ENCODE measurements around the gene DCTN5.
A peak's percentile ranks its signal among the peaks of the same experiment; 100 is the strongest.

The DCTN5 gene

GRCh38 chr16:23694644-23695373 lies 53.5 kb downstream of the DCTN5 start:
- Histone ChIP-seq H3K4me3 (ENCODE audit: low read depth, low read length) (no peak overlapping the region), H3K9ac (no peak overlapping the region)
- TF ChIP-seq, protein P1, sequence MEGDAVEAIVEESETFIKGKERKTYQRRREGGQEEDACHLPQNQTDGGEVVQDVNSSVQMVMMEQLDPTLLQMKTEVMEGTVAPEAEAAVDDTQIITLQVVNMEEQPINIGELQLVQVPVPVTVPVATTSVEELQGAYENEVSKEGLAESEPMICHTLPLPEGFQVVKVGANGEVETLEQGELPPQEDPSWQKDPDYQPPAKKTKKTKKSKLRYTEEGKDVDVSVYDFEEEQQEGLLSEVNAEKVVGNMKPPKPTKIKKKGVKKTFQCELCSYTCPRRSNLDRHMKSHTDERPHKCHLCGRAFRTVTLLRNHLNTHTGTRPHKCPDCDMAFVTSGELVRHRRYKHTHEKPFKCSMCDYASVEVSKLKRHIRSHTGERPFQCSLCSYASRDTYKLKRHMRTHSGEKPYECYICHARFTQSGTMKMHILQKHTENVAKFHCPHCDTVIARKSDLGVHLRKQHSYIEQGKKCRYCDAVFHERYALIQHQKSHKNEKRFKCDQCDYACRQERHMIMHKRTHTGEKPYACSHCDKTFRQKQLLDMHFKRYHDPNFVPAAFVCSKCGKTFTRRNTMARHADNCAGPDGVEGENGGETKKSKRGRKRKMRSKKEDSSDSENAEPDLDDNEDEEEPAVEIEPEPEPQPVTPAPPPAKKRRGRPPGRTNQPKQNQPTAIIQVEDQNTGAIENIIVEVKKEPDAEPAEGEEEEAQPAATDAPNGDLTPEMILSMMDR (IDR thresholded peaks at IDR 0.05) = no peak

DNA sequence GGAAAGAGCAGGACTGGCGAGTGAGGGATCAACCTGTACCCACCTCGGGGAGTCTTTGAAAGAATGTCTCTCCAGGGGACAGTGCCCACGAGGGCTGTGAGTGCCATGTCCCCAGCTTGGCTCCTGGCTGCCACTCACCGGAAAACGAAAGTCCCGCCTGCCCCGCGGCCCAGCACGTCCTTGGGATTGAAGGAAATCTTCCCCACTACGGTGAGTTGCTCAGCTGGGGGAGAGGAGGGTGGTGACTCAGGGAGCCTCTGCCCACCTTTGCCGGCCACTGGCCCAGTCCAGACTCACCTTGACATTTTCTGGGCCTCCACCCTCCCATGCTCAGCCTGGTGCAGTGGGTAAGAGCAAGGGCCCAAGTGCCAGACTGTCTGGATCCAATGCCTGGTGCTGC lies 54.5 kb downstream of the DCTN5 start:
- Histone ChIP-seq H3K27ac (no peak overlapping the region), H3K4me1 (peaks cover 2% of the 10 kb centered on the region), H3K9me3 (ENCODE audit: control insufficient read depth, low read length) (no peaks in the 10 kb centered on the region), H3K4me2 (ENCODE audit: low read length) (no peak overlapping the region), H3K9ac (no peak overlapping the region), H3K79me2 (no peaks in the 10 kb centered on the region), H3K36me3 (ENCODE audit: control insufficient read depth, insufficient read depth, low read length) (no peaks in the 10 kb centered on the region), H2AFZ (no peak overlapping the region), H3K4me3 (ENCODE audit: low read depth, low read length) (no peak overlapping the region), H3K27me3 (ENCODE audit: control insufficient read depth, insufficient read depth, low read length) (no peaks in the 10 kb centered on the region)
- TF ChIP-seq, protein P1 (IDR thresholded peaks at IDR 0.05) = no peak

More at GRCh38 chr16:23694644-23695373, 53.5 kb downstream of the DCTN5 start:
- Histone ChIP-seq H3K27ac (no peak overlapping the region), H3K79me2 (no peaks in the 10 kb centered on the region), H3K4me1 (peaks cover 2% of the 10 kb centered on the region), H3K9me3 (ENCODE audit: control insufficient read depth, low read length) (no peaks in the 10 kb centered on the region), H2AFZ (peak overlapping the region; percentile 90), H3K27me3 (ENCODE audit: control insufficient read depth, insufficient read depth, low read length) (no peaks in the 10 kb centered on the region), H3K4me2 (ENCODE audit: low read length) (no peak overlapping the region), H3K36me3 (ENCODE audit: control insufficient read depth, insufficient read depth, low read length) (no peaks in the 10 kb centered on the region)

- Histone ChIP-seq H3K36me3 (ENCODE audit: control insufficient read depth, insufficient read depth, low read length) (no peaks in the 10 kb centered on the region), H3K4me1 (peaks cover 2% of the 10 kb centered on the region), H3K27ac (no peak overlapping the region)
Observed at GRCh38 chr16:23699100-23699499, 57.8 kb downstream of the DCTN5 start.

DNA sequence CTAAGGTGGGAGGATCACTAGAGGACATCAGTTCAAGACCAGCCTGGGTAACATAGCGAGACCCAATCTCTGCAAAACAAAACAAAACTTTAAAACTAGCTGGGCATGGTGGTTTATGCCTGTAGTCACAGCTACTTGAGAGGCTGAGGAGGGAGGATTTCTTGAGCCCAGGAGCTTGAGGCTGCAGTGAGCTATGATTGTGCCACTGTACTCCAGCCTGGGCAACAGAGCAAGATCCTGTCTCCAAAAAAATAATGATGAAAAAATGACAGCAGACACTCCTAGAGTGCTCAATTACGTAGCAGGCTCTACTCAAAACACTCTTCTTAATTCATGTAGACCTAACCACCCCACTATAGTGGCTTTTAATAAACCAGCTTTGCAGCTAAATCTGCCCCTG lies 58.8 kb downstream of the DCTN5 start:
- H3K36me3 ChIP-seq (ENCODE audit: control insufficient read depth, insufficient read depth, low read length) = no peaks in the 10 kb centered on the region
- H3K4me2 ChIP-seq (ENCODE audit: low read length) = no peak overlapping the region
- no peaks in the 10 kb centered on the region for H3K79me2 ChIP-seq
- TF ChIP-seq, protein P1 (IDR thresholded peaks at IDR 0.05) = no peak
- no peaks in the 10 kb centered on the region for H3K9me3 ChIP-seq (ENCODE audit: control insufficient read depth, low read length)
- H2AFZ ChIP-seq = no peak overlapping the region
- H3K9ac ChIP-seq = no peak overlapping the region
- no peak overlapping the region for H3K4me3 ChIP-seq (ENCODE audit: low read depth, low read length)
- H3K4me1 ChIP-seq = no peaks in the 10 kb centered on the region
- H3K27me3 ChIP-seq (ENCODE audit: control insufficient read depth, insufficient read depth, low read length) = no peaks in the 10 kb centered on the region
- no peak overlapping the region for H3K27ac ChIP-seq

More at GRCh38 chr16:23699100-23699499, 57.8 kb downstream of the DCTN5 start:
- H3K9ac ChIP-seq = no peak overlapping the region
- no peaks in the 10 kb centered on the region for H3K79me2 ChIP-seq
- no peak overlapping the region for H3K4me2 ChIP-seq (ENCODE audit: low read length)
- H2AFZ ChIP-seq = no peak overlapping the region
- TF ChIP-seq, protein P1 (IDR thresholded peaks at IDR 0.05) = no peak
- H3K27me3 ChIP-seq (ENCODE audit: control insufficient read depth, insufficient read depth, low read length) = no peaks in the 10 kb centered on the region
- no peaks in the 10 kb centered on the region for H3K9me3 ChIP-seq (ENCODE audit: control insufficient read depth, low read length)
- H3K4me3 ChIP-seq (ENCODE audit: low read depth, low read length) = no peak overlapping the region

GRCh38 chr16:23700509-23700908 lies 59.2 kb downstream of the DCTN5 start:
- Histone ChIP-seq H3K79me2 (no peaks in the 10 kb centered on the region), H3K9ac (no peak overlapping the region), H3K27me3 (ENCODE audit: control insufficient read depth, insufficient read depth, low read length) (no peaks in the 10 kb centered on the region), H3K27ac (no peak overlapping the region), H3K9me3 (ENCODE audit: control insufficient read depth, low read length) (no peaks in the 10 kb centered on the region), H3K4me3 (ENCODE audit: low read depth, low read length) (no peak overlapping the region), H3K36me3 (ENCODE audit: control insufficient read depth, insufficient read depth, low read length) (no peaks in the 10 kb centered on the region), H3K4me1 (no peaks in the 10 kb centered on the region), H2AFZ (no peak overlapping the region), H3K4me2 (ENCODE audit: low read length) (no peak overlapping the region)
- TF ChIP-seq, protein P1 (IDR thresholded peaks at IDR 0.05) = no peak
